Stimulated activated CD4-positive, alpha-beta T cell treated with anti-CD3 and anti-CD28 coated beads, Interleukin-15, amount 100 ng/mL, for 48 hours (primary cell): ENCODE results near the gene SNAI3.

Experiments used
- DNase-seq, 2 donors: peaks; one replicate each; pipeline ENCODE4 v3.0.0-alpha.2; 2020; ENCODE audit warnings: low read depth in 2 of 2

The SNAI3 gene

GRCh38 chr16:88651276-88651988 is 34.9 kb downstream of the SNAI3 start:
- peak; percentile 76 for DNase-seq

GRCh38 chr16:88650749-88651275 is 35.5 kb downstream of the SNAI3 start, which contains the start of gene CYBA:
Gene CYBA (minus strand): TSS chr16:88651053. CDS start chr16:88651013, 40 bp downstream.
- DNase-seq = peak; percentile 72 to 80

- DNase-seq = no peak
These were observed 36.2 kb downstream of the SNAI3 start for GRCh38 chr16:88649924-88650748.

- no peak for DNase-seq
These were observed 36.9 kb downstream of the SNAI3 start for GRCh38 chr16:88649195-88649923.

- no peak for DNase-seq
These were observed 38.9 kb downstream of the SNAI3 start for GRCh38 chr16:88647178-88648070.

GRCh38 chr16:88646345-88647034 is 39.8 kb downstream of the SNAI3 start:
- no peak for DNase-seq

GRCh38 chr16:88645941-88646340 is 40.4 kb downstream of the SNAI3 start:
- no peak for DNase-seq

GRCh38 chr16:88645455-88645854 is 40.9 kb downstream of the SNAI3 start:
- no peak for DNase-seq

- no peak for DNase-seq
These were observed 42.7 kb downstream of the SNAI3 start for GRCh38 chr16:88643644-88643932.

GRCh38 chr16:88642881-88643643 is 43.2 kb downstream of the SNAI3 start:
- no peak for DNase-seq

GRCh38 chr16:88640498-88641247 is 45.6 kb downstream of the SNAI3 start:
- no peak for DNase-seq

GRCh38 chr16:88640039-88640495 is 46.2 kb downstream of the SNAI3 start:
- DNase-seq = no peak

- no peak for DNase-seq
These were observed 46.9 kb downstream of the SNAI3 start for GRCh38 chr16:88639231-88640038.

GRCh38 chr16:88638323-88639230 is 47.7 kb downstream of the SNAI3 start, which contains the start of gene IL17C:
Gene IL17C (plus strand): TSS chr16:88638572. CDS start chr16:88638642, 70 bp downstream.
- no peak for DNase-seq

GRCh38 chr16:88636488-88637265 is 49.6 kb downstream of the SNAI3 start:
- no peak for DNase-seq

- no peak for DNase-seq
These were observed 50.5 kb downstream of the SNAI3 start for GRCh38 chr16:88635671-88636319.
